Loucy (cell line): ENCODE results near the gene ARAF.

Experiments
- H2AFZ ChIP-seq: fragments of 200-600 bp; sonication (generic); 2 replicates; pipeline ENCODE4 v1.6.0; 2016; ENCODE audit warnings: antibody characterized with exemption, mild to moderate bottlenecking, low read length, moderate library complexity
- H3F3A ChIP-seq: fragments of 200-600 bp; 2 replicates; pipeline ENCODE4 v1.6.0; 2016; ENCODE audit warnings: antibody characterized with exemption, low read depth, mild to moderate bottlenecking
- H3K27me3 ChIP-seq: fragments of 200-600 bp; sonication (generic); 2 replicates; pipeline ENCODE4 v1.6.1; 2014; ENCODE audit warnings: low read length, mild to moderate bottlenecking; ENCODE audit not compliant: insufficient read depth, poor library complexity, severe bottlenecking
- H3K36me3 ChIP-seq: fragments of 200-600 bp; sonication (generic); 2 replicates; pipeline ENCODE4 v1.6.1; 2016; ENCODE audit warnings: low read length; ENCODE audit not compliant: insufficient read depth
- H3K4me1 ChIP-seq: fragments of 200-600 bp; sonication (generic); 2 replicates; pipeline ENCODE4 v1.5.1; 2014; ENCODE audit warnings: low read length, mild to moderate bottlenecking; ENCODE audit not compliant: insufficient read depth, poor library complexity, severe bottlenecking
- H3K4me2 ChIP-seq: fragments of 200-600 bp; sonication (generic); 2 replicates; pipeline ENCODE4 v1.6.0; 2014; ENCODE audit warnings: antibody characterized with exemption, low read length, low read depth, mild to moderate bottlenecking; ENCODE audit not compliant: poor library complexity, severe bottlenecking
- H3K4me3 ChIP-seq: fragments of 200-600 bp; sonication (generic); 2 replicates; pipeline ENCODE4 v1.5.1; 2014; ENCODE audit warnings: low read length, mild to moderate bottlenecking, mixed read lengths; ENCODE audit not compliant: poor library complexity, severe bottlenecking
- H3K79me2 ChIP-seq: fragments of 200-600 bp; sonication (generic); 2 replicates; pipeline ENCODE4 v1.6.1; 2014; ENCODE audit warnings: low read length; ENCODE audit not compliant: insufficient read depth
- H3K9ac ChIP-seq: fragments of 200-600 bp; sonication (generic); 2 replicates; pipeline ENCODE4 v1.6.0; 2014; ENCODE audit warnings: mild to moderate bottlenecking, low read depth, low read length, moderate library complexity; ENCODE audit not compliant: poor library complexity, severe bottlenecking
- H3K9me2 ChIP-seq: fragments of 200-600 bp; sonication (generic); replicated peaks from 2 replicates; pipeline ENCODE4 v1.6.1; 2016; ENCODE audit warnings: low read depth, low read length, mixed read lengths
- H3K9me3 ChIP-seq: fragments of 200-600 bp; sonication (generic); 2 replicates; pipeline ENCODE4 v1.6.1; 2014; ENCODE audit warnings: mild to moderate bottlenecking, antibody characterized with exemption, low read length, low read depth; ENCODE audit not compliant: insufficient read depth
- H4K20me1 ChIP-seq: fragments of 200-600 bp; sonication (generic); 2 replicates; pipeline ENCODE4 v1.6.0; 2014; ENCODE audit warnings: antibody characterized with exemption, low read length, mild to moderate bottlenecking; ENCODE audit not compliant: insufficient read depth, poor library complexity, severe bottlenecking
- EZH2phosphoT487 ChIP-seq: fragments of 200-600 bp; IDR thresholded peaks from 2 replicates; pipeline ENCODE4 v1.6.1; 2018; ENCODE audit warnings: antibody characterized with exemption, mild to moderate bottlenecking, moderate library complexity, borderline replicate concordance
- TF ChIP-seq, protein P1 (sequence below): fragments of 200-600 bp; sonication (generic); conservative IDR thresholded peaks from 2 replicates; pipeline ENCODE4 v1.5.1; 2014; ENCODE audit warnings: mild to moderate bottlenecking, antibody characterized with exemption, low read length

The ARAF gene

DNA sequence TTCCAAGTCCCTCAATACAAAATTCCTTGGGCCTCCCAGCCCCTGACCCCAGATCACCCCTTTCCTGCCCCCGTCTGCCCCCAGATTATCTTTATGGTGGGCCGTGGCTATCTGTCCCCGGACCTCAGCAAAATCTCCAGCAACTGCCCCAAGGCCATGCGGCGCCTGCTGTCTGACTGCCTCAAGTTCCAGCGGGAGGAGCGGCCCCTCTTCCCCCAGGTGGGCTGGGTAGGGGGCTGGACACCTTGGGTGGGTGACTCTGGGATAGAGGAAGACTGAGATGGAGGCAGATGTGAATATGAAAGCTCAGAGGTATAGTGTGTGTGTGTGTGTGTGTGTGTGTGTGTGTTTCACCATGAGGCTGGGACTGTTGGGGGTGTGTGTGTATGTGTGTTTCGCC lies 9.8 kb downstream of the ARAF start:
- H3K4me1 ChIP-seq = no peaks in the 10 kb centered on the region
- TF ChIP-seq, protein P1, sequence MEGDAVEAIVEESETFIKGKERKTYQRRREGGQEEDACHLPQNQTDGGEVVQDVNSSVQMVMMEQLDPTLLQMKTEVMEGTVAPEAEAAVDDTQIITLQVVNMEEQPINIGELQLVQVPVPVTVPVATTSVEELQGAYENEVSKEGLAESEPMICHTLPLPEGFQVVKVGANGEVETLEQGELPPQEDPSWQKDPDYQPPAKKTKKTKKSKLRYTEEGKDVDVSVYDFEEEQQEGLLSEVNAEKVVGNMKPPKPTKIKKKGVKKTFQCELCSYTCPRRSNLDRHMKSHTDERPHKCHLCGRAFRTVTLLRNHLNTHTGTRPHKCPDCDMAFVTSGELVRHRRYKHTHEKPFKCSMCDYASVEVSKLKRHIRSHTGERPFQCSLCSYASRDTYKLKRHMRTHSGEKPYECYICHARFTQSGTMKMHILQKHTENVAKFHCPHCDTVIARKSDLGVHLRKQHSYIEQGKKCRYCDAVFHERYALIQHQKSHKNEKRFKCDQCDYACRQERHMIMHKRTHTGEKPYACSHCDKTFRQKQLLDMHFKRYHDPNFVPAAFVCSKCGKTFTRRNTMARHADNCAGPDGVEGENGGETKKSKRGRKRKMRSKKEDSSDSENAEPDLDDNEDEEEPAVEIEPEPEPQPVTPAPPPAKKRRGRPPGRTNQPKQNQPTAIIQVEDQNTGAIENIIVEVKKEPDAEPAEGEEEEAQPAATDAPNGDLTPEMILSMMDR = no peak
- no peak for TF ChIP-seq EZH2phosphoT487
- no peak overlapping the region for H2AFZ ChIP-seq
- H3K9me2 ChIP-seq = no peaks in the 10 kb centered on the region
- H3K4me3 ChIP-seq = no peak overlapping the region
- no peak overlapping the region for H3K4me2 ChIP-seq
- H3K9me3 ChIP-seq = no peaks in the 10 kb centered on the region
- no peaks in the 10 kb centered on the region for H3F3A ChIP-seq
- no peak overlapping the region for H3K9ac ChIP-seq
- H3K27me3 ChIP-seq = no peaks in the 10 kb centered on the region
- H3K36me3 ChIP-seq = peaks cover 13% of the 10 kb centered on the region; the same call in 1 of the 2 replicates
- H4K20me1 ChIP-seq = no peaks in the 10 kb centered on the region
- no peaks in the 10 kb centered on the region for H3K79me2 ChIP-seq

- Histone ChIP-seq H3K4me1 (no peaks in the 10 kb centered on the region), H3F3A (no peaks in the 10 kb centered on the region), H3K27me3 (no peaks in the 10 kb centered on the region), H3K4me3 (no peak overlapping the region), H3K4me2 (no peak overlapping the region), H2AFZ (no peak overlapping the region), H3K79me2 (no peaks in the 10 kb centered on the region), H3K9me2 (no peaks in the 10 kb centered on the region), H4K20me1 (no peaks in the 10 kb centered on the region), H3K36me3 (peaks cover 13% of the 10 kb centered on the region; the same call in 1 of the 2 replicates), H3K9me3 (no peaks in the 10 kb centered on the region), H3K9ac (no peak overlapping the region)
- no peak for TF ChIP-seq EZH2phosphoT487
- TF ChIP-seq, protein P1 = no peak
Observed at GRCh38 chrX:47571215-47571614, 10.2 kb downstream of the ARAF start.

- Histone ChIP-seq H3K4me1 (no peaks in the 10 kb centered on the region), H4K20me1 (no peaks in the 10 kb centered on the region), H3K9me2 (no peaks in the 10 kb centered on the region), H3F3A (no peaks in the 10 kb centered on the region), H3K36me3 (peaks cover 13% of the 10 kb centered on the region; the same call in 1 of the 2 replicates), H3K4me2 (no peak overlapping the region), H3K4me3 (no peak overlapping the region), H3K9ac (no peak overlapping the region), H3K27me3 (no peaks in the 10 kb centered on the region), H3K79me2 (no peaks in the 10 kb centered on the region), H3K9me3 (no peaks in the 10 kb centered on the region), H2AFZ (no peak overlapping the region)
- no peak for TF ChIP-seq EZH2phosphoT487
- TF ChIP-seq, protein P1 = no peak
Observed at GRCh38 chrX:47571896-47572295, 10.9 kb downstream of the ARAF start.
